Skin epidermis (tissue), 12 donors: Measurements from ENCODE around the gene SENP7.
"Not testable (repeated sequence)": the region's sequence is repeated elsewhere in the genome, so short reads cannot be mapped to it uniquely, and the experiment has no call there.

ENCODE experiments used
- H3K27ac ChIP-seq, 21 experiments: fragments of 200-600 bp; sonication (generic) in 11 of 21; one replicate each; pipeline ENCODE4 v1.5.0; 2020; ENCODE audit warnings: mild to moderate bottlenecking in 3 of 21, inconsistent platforms in 2 of 21, moderate library complexity in 2 of 21
- H3K4me3 ChIP-seq, 7 experiments: fragments of 200-600 bp; sonication (generic) in 2 of 7; one replicate each; pipeline ENCODE4 v1.5.0; 2020; ENCODE audit warnings: inconsistent platforms in 2 of 7, mild to moderate bottlenecking in 2 of 7, moderate library complexity in 1 of 7

The SENP7 gene, protein sequence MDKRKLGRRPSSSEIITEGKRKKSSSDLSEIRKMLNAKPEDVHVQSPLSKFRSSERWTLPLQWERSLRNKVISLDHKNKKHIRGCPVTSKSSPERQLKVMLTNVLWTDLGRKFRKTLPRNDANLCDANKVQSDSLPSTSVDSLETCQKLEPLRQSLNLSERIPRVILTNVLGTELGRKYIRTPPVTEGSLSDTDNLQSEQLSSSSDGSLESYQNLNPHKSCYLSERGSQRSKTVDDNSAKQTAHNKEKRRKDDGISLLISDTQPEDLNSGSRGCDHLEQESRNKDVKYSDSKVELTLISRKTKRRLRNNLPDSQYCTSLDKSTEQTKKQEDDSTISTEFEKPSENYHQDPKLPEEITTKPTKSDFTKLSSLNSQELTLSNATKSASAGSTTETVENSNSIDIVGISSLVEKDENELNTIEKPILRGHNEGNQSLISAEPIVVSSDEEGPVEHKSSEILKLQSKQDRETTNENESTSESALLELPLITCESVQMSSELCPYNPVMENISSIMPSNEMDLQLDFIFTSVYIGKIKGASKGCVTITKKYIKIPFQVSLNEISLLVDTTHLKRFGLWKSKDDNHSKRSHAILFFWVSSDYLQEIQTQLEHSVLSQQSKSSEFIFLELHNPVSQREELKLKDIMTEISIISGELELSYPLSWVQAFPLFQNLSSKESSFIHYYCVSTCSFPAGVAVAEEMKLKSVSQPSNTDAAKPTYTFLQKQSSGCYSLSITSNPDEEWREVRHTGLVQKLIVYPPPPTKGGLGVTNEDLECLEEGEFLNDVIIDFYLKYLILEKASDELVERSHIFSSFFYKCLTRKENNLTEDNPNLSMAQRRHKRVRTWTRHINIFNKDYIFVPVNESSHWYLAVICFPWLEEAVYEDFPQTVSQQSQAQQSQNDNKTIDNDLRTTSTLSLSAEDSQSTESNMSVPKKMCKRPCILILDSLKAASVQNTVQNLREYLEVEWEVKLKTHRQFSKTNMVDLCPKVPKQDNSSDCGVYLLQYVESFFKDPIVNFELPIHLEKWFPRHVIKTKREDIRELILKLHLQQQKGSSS

DNA sequence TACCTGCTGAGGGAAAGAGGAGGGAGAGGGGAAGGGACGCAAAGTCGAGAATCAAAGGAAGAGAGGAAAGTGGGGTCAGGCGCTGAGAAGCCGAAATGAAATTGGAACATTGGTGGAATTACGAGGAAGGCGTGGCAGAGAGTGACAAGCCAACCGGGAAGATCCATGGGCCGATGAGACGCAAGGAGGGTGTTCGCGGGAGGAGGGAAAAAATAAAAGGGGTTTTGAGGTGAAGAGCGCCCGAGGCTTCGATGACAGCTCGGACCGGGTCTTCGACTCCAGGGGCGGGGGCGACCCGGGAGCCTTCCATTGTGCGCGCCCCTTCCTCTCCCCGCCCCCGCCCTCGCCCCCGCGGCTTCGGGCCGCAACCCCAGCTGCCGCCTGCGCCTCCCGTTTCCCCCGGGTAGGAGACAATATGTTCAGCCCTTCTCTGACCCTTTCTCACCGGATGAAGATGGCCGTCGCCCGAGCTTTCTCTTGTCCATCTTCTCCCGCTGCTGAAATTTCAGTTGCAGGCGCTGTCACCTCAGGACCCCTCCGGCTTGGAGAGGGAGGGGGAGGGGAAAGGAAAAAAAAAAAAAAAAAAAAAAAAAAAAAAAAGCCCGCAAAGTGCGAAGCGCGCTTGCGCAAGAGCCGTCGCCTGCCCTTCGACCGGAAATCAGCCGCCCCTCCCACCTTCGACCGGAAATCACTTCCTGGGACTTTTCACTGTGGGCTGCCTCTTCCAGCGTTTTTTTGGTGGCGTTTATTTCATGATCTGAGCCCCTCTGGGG lies at the start of gene SENP7:
SENP7 (minus strand) TSS at position 567 of the 773 bp plus-strand sequence; CDS start at position 485, 82 bp downstream.
- peak within 1 kb of the TSS; percentile 80 to 99 (median 95) for H3K27ac ChIP-seq
- peak within 1 kb of the TSS; percentile 71 to 94 (median 76) for H3K4me3 ChIP-seq

DNA sequence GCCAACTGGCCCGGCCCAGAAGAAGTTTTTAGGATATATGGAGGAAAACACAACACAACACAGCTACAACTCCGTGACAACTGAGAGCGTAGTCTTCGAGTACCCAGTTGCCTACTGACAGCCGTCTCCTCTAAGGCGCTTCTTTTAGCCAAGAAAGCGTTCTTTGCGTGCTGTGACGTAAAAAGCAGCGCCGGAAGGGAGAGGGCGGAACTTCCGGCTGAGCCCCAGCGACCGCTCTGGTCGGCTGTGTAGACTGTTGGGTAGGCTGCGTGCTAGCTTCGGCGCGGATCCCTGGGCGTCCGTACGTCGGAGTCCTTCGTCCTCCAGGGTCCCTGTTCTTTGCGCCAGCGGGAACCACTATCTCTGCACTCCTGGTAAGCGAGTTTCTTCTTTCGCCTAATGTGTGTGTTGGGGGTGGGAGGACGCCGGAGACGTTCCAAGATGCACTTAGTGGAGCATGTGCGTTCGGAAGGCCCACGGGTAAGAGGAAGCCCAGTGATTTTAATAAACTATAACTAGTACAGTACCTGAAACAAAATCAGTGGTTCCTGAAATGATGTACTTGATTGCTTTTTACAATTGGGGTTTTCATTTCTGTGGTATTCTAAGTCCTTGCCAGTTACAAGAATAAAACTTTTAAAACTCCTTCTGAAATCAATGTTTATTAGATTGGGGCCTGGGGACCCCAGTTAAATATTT lies 48.8 kb upstream of the SENP7 start, which contains the start of gene TRMT10C:
TRMT10C (plus strand) TSS at position 239 of the 699 bp plus-strand sequence. CDS start 2,914 bp downstream, outside the sequence.
- H3K4me3 ChIP-seq = peak within 1 kb of the TSS; percentile 49 to 94 (median 75)
- H3K27ac ChIP-seq = peak within 1 kb of the TSS; percentile 28 to 92 (median 85)

DNA sequence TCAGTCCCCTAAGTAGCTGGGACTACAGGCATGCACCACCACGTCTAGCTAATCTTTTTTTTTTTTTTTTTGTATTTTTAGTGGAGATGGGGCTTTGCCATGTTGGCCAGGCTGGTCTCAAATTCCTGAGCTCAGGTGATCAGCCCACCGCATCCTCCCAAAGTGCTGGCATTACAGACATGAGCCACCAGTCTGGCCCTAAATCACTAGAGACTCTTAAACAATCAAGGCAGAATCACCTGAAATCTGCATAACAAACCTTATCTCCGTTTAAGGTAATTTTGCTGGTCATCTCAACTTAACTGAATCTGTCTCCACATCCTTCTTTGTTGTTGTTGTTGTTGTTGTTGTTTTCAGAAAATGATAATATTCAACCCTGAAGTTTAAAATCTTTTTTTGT lies 43.1 kb upstream of the SENP7 start:
- Histone ChIP-seq H3K4me3 (no peak overlapping the region), H3K27ac (no peak overlapping the region)

GRCh38 chr3:101553381-101553780 lies 40.4 kb upstream of the SENP7 start:
- not testable (repeated sequence) for H3K4me3 ChIP-seq, H3K27ac ChIP-seq

- H3K27ac ChIP-seq = not testable (repeated sequence)
Observed at GRCh38 chr3:101551359-101552081, 38.5 kb upstream of the SENP7 start.

DNA sequence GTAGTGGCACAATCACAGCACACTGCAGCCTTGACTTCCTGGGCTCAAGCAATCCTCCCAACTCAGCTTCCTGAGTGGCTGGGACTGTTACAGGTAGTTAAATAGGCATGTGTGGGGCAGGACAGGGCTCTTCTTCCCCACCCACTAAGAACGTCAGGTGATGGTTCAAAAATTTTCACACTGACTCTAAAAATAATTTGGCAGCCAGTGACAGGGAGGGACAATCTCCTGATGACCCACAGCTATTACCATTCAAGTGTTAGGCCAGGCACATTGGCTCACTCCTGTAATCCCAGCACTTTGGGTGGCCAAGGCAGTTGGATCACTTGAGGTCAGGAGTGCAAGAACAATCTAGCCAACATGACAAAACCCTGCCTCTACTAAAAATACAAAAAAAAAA lies 36.5 kb upstream of the SENP7 start:
- Histone ChIP-seq H3K4me3 (no peak overlapping the region), H3K27ac (no peak overlapping the region)

More at GRCh38 chr3:101551359-101552081, 38.5 kb upstream of the SENP7 start:
- not testable (repeated sequence) for H3K4me3 ChIP-seq

- no peak overlapping the region for H3K27ac ChIP-seq
- no peak overlapping the region for H3K4me3 ChIP-seq
Observed at GRCh38 chr3:101548527-101549105, 35.6 kb upstream of the SENP7 start.

- Histone ChIP-seq H3K4me3 (no peak overlapping the region), H3K27ac (no peak overlapping the region)
Observed at GRCh38 chr3:101544161-101544850, 31.3 kb upstream of the SENP7 start.

GRCh38 chr3:101542957-101543356 lies 29.9 kb upstream of the SENP7 start:
- no peak overlapping the region for H3K4me3 ChIP-seq
- H3K27ac ChIP-seq = peak overlapping the region in 4 of 21 experiments; percentile 7 to 61 (median 39)

GRCh38 chr3:101536955-101537354 lies 23.9 kb upstream of the SENP7 start:
- H3K4me3 ChIP-seq, H3K27ac ChIP-seq: not testable (repeated sequence)

DNA sequence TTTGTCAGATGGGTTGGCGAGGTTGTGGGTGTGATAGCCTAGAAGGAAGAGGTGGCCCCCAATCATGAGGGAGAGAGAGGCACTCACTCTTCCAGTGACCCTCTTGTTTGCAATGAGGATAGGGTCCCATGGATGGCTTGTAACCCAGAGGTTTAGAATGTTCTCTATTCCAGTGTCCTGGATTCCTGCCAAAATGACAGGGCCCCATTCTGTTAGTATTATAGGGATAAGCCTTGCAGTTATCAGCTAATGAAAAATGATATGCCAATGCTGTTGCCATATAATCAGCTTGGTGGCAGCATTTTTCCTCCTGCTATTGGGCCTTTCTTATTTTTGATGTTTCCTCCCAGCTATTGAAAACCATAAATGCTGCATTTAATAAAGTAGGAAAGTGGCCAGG lies 23.3 kb upstream of the SENP7 start:
- Histone ChIP-seq H3K27ac (no peak overlapping the region), H3K4me3 (no peak overlapping the region)

DNA sequence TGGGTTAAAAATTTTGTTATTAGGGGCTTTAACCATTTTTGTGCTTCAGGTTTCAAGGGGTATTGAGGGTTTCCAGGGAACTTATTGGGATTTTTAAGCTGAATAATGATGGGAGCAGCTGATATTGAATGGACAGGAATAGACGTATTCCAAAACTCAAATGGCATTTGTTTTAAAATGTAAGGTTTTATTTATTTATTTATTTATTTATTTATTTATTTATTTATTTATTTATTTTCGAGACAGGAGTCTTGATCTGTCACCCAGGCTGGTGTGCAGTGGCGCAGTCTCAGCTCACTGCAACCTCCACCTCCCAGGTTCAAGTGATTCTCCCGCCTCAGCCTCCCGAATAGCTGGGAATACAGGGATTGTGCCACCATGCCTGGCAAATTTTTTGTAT lies 22.2 kb upstream of the SENP7 start:
- no peak overlapping the region for H3K27ac ChIP-seq
- no peak overlapping the region for H3K4me3 ChIP-seq

DNA sequence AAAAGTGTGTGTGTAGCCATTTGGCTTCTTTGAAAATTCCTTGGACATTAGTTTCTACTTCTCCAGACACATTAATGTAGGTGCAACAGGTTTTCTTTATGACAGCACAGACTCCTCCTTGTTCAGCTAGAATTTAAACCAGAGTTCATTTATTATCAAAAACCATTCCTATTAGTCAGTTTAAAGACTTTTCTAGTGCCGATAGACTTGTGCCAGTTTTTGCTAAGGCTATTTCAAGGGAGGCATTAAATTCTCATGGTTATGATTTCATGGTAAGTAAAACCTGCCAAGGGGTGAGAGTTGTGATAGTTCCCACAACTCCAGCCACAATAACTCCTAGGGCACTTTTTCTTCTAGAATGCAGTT lies 20.6 kb upstream of the SENP7 start:
- H3K27ac ChIP-seq = no peak overlapping the region
- no peak overlapping the region for H3K4me3 ChIP-seq

DNA sequence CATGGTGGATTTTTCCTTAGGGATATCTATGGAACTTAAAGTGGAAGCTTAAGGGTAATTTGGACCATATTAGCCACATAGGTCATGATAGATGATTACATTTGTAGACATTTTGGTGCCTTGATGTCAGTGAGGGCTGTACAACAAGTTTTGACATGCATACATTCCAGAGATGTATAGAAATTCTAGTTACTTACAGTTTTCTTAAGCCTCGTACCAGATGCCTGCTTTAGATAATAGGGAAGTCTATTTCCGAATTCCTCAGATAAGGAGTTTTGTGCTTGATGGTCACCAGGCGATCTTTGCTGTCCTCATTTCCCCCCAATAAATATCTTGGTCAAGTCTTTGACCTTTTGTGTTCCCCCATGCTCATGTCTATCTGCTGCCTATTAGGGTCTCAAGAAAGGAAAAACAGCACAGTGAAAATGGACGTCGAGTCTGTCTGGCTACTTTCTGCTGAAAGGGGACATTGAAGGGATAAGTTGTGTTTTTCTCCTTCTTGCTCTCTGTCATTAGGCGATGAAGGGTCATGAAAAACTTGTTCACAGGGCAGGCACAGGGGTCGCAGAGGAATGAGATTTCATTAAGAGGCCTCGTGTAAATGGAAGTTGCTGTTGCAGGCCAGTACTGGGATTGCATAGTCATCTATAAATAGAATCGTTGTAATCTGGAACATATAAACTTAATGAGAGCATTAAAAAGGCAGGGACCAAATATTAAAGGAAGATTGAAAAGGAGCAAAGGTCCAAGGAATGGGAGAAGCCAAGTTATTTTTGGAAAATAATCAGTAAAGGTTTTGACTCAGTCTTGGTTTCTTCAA lies 20.0 kb upstream of the SENP7 start:
- H3K4me3 ChIP-seq = no peak overlapping the region
- H3K27ac ChIP-seq = no peak overlapping the region

DNA sequence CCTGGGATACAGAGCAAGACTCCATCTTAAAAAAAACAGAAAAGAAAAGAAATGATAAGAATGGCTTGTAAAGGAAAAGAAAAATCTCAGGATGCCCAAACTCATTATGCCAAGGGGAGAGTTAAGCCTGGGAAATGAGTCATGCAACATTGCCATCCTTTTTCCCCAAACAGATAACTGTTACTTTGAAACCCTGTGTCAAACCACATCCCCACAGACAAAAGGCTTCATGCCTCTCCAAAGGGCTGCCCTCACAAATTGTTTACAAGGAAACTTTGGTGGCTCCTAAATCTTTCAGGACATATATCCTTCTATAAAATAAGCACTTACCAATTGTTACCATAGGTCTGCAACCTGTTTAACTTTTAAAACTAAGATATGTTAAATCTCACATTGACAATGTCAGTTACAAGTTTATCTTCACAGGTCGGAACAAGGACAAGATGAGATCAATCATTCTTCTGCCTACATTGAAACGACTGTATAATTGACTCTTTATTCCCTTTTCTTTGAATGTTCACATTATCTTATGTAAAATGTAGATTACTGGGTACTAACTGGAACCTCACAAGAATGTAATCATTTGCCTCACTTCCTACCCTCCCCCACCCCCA lies 18.6 kb upstream of the SENP7 start:
- peak overlapping the region in 1 of 21 experiments; percentile 52 for H3K27ac ChIP-seq
- no peak overlapping the region for H3K4me3 ChIP-seq

GRCh38 chr3:101530686-101531047 lies 17.7 kb upstream of the SENP7 start:
- H3K4me3 ChIP-seq = no peak overlapping the region
- H3K27ac ChIP-seq = peak overlapping the region in 2 of 21 experiments; percentile 21 to 52
